ENCODE data around the gene UTY. TPM values are rescaled to one million over a fixed set of nuclear protein-coding genes. Genes with fewer than 3 reads are reported as not detected.

Gene UTY
- total RNA-seq, 1 experiment from 2014 or later, result not detected

GRCh38 chrY:13295026-13295425, 184.8 kb downstream of the UTY start:
- Histone ChIP-seq H3K56ac (ENCODE audit: insufficient read length, low read depth, low read length) (no peak overlapping the region), H2BK15ac (ENCODE audit: low read depth, low read length) (no peak overlapping the region), H2AFZ (ENCODE audit: low read length) (no peak overlapping the region), H2BK12ac (ENCODE audit: insufficient read length, low read depth, low read length) (no peak overlapping the region), H3K23me2 (ENCODE audit: insufficient read length, low read depth, low read length, poor library complexity, severe bottlenecking) (no peaks in the 10 kb centered on the region), H3K4ac (ENCODE audit: low read depth, low read length) (no peak overlapping the region), H3K4me1 (ENCODE audit: insufficient read depth, low read length) (no peaks in the 10 kb centered on the region), H2BK5ac (ENCODE audit: insufficient read length, low read length) (no peak overlapping the region), H4K20me1 (ENCODE audit: control insufficient read depth, insufficient read depth, insufficient read length) (no peaks in the 10 kb centered on the region), H4K8ac (replicated peaks; ENCODE audit: insufficient read length, low read depth, low read length) (no peak overlapping the region), H3K23ac (ENCODE audit: insufficient read length, low read depth, low read length) (no peak overlapping the region), H4K5ac (ENCODE audit: insufficient read length, low read depth, low read length) (no peak overlapping the region), H4K91ac (ENCODE audit: insufficient read length, low read depth, low read length) (no peak overlapping the region), H3K79me2 (ENCODE audit: insufficient read depth, low read length) (no peaks in the 10 kb centered on the region), H3K4me2 (ENCODE audit: insufficient read depth, insufficient read length, low read length) (no peak overlapping the region), H2BK20ac (ENCODE audit: low read depth, low read length, poor library complexity, severe bottlenecking) (no peak overlapping the region), H2BK120ac (ENCODE audit: low read depth, low read length, poor library complexity, severe bottlenecking) (no peak overlapping the region), H3K14ac (ENCODE audit: insufficient read depth, low read length) (no peak overlapping the region), H3K9me3 (ENCODE audit: control insufficient read depth, low read depth, low read length) (no peaks in the 10 kb centered on the region), H3T11ph (ENCODE audit: low read length) (no peak overlapping the region), H3K18ac (ENCODE audit: insufficient read length, low read depth, low read length) (no peak overlapping the region), H3K27ac (ENCODE audit: insufficient read length, low read depth, low read length) (no peak overlapping the region), H3K79me1 (ENCODE audit: insufficient read depth, low read depth, low read length, poor library complexity, severe bottlenecking) (no peaks in the 10 kb centered on the region), H2AK5ac (ENCODE audit: insufficient read length, low read length) (no peak overlapping the region), H3K9ac (ENCODE audit: extremely low read depth, insufficient read length, low read length) (no peak overlapping the region), H3K27me3 (ENCODE audit: insufficient read depth, low read length) (no peaks in the 10 kb centered on the region)
- Mint-ChIP-seq H3K27ac (no peak overlapping the region), H3K36me3 (ENCODE audit: insufficient read depth in 1 of 3, low read depth in 3 of 3) (no peaks in the 10 kb centered on the region), H3K27me3 (ENCODE audit: low read depth) (no peaks in the 10 kb centered on the region), H3K4me3 (no peak overlapping the region), H3K9me3 (no peaks in the 10 kb centered on the region), H3K4me1 (no peaks in the 10 kb centered on the region)
- DNase-seq, result no peak
- WGBS (ENCODE audit: extremely low coverage, insufficient read length, low lambda C conversion rate), result no CpG with 5 or more reads among the region's 2 CpGs
- TF ChIP-seq CTCF (conservative IDR thresholded peaks at IDR 0.05), result no peak
